GM10847 (cell line): ENCODE results near the gene JPT2.

Experiments used
- POLR2A ChIP-seq: IDR thresholded peaks from 2 replicates; pipeline ENCODE4 v1.6.1; 2011; ENCODE audit not compliant: insufficient read length; ENCODE audit errors: extremely low read depth

The JPT2 gene

GRCh38 chr16:1747934-1748333, 69.9 kb downstream of the JPT2 start:
- no peak for TF ChIP-seq POLR2A

GRCh38 chr16:1749152-1750117, 71.4 kb downstream of the JPT2 start:
- TF ChIP-seq POLR2A = no peak
